AG09309 (cell line): ENCODE data around the gene EP400.

Experiments used
- DNase-seq: peaks from one replicate; pipeline ENCODE4 v3.0.0-alpha.2; 2010; ENCODE audit warnings: low read depth
- H3K4me3 ChIP-seq: 2 replicates; pipeline ENCODE4 v1.5.1; 2011; ENCODE audit warnings: mild to moderate bottlenecking, low read depth, low read length, moderate library complexity; ENCODE audit not compliant: control insufficient read depth
- CTCF ChIP-seq: IDR thresholded peaks from 2 replicates; pipeline ENCODE4 v1.5.1; 2011; ENCODE audit warnings: mild to moderate bottlenecking, low read depth, low read length, inconsistent platforms; ENCODE audit not compliant: insufficient read depth, control insufficient read depth; ENCODE audit errors: missing control alignments

The EP400 gene

GRCh38 chr12:132105467-132105866, 155.7 kb downstream of the EP400 start:
- H3K4me3 ChIP-seq = no peak overlapping the region
- DNase-seq = no peak
- no peak for TF ChIP-seq CTCF

- H3K4me3 ChIP-seq = no peak overlapping the region
- DNase-seq = peak; percentile 46
- no peak for TF ChIP-seq CTCF
These were observed 157.2 kb downstream of the EP400 start for GRCh38 chr12:132106921-132107320.

GRCh38 chr12:132108211-132108832, 158.6 kb downstream of the EP400 start:
- no peak for DNase-seq
- no peak overlapping the region for H3K4me3 ChIP-seq
- no peak for TF ChIP-seq CTCF

GRCh38 chr12:132109741-132110140, 160.0 kb downstream of the EP400 start:
- TF ChIP-seq CTCF = no peak

DNA sequence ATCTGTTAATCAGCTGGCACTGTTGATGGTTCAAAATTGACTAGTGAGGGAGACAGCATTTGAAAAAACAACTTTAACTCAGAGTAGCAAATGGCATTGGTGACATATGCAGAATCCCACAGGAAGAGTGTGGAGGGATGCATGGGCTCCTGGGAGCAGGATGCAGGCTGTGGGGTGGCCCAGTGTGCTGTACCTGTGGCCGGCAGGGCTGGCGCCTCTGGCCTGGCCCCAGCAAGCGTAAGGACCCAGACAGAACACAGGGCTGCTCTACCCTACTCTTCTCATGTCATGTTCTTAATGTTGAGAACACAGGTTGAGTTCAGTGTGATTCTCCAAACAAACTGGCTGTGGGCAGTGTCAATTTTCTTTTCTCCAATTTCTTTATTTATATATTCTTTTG, 160.9 kb downstream of the EP400 start:
- no peak for DNase-seq
- no peak overlapping the region for H3K4me3 ChIP-seq
- TF ChIP-seq CTCF = no peak

More at GRCh38 chr12:132109741-132110140, 160.0 kb downstream of the EP400 start:
- no peak for DNase-seq
- no peak overlapping the region for H3K4me3 ChIP-seq

GRCh38 chr12:132111654-132112304, 162.0 kb downstream of the EP400 start:
- DNase-seq = no peak
- no peak for TF ChIP-seq CTCF
- H3K4me3 ChIP-seq = no peak overlapping the region
